HCT116 (cell line): ENCODE results near the gene PREX1. TPM values are rescaled to one million over a fixed set of nuclear protein-coding genes. Genes with fewer than 3 reads are reported as not detected.

Experiments used
- ATAC-seq: fragments of 200-7000 bp; cut with Tn5 transposase; 2 replicates; pipeline ENCODE4 v1.9.1; 2020; ENCODE audit warnings: mild to moderate bottlenecking, moderate library complexity
- BruUV-seq: library from RNA; stranded (reverse); fragments of 400-500 nt; replicated peaks from 2 replicates; lab custom pipeline; 2021; lab: Mats Ljungman, UMichigan
- CTCF ChIA-PET: fragments of 300-600 bp; sonication (Branson Sonifier 250); formaldehyde crosslinking; loops from one replicate; lab custom pipeline; 2021; ENCODE audit warnings: antibody characterized with exemption; lab: Charles Lee
- POLR2A ChIA-PET: fragments of 300-600, 350-600 bp; sonication (Branson Sonifier 250); formaldehyde crosslinking; loops from one replicate; lab custom pipeline; 2021; ENCODE audit warnings: antibody characterized with exemption; lab: Charles Lee
- RAD21 ChIA-PET, 2 experiments: fragments of 300-600 bp; sonication (Branson Sonifier 250); formaldehyde crosslinking; loops; one replicate each; lab custom pipeline; 2023; ENCODE audit warnings: low total read pairs in 2 of 2; ENCODE audit not compliant: uncharacterized antibody in 2 of 2, unreplicated experiment in 2 of 2, low non-redundant PET in 1 of 2; lab: Charles Lee
- DNase-seq: peaks from one replicate; pipeline ENCODE4 v3.0.0-alpha.2; 2010; ENCODE audit warnings: low read depth, low spot score
- H2AFZ ChIP-seq: fragments of 200-600 bp; shearing (Covaris generic), sonication (generic); 2 replicates; pipeline ENCODE4 v1.6.1; 2017; ENCODE audit warnings: low read depth, mixed run types, mixed read lengths, antibody characterized with exemption, low read length; ENCODE audit not compliant: poor library complexity, severe bottlenecking
- H3K27ac ChIP-seq: 2 replicates; pipeline ENCODE4 v1.5.1; 2012; ENCODE audit warnings: low read depth, low read length
- H3K27me3 ChIP-seq: fragments of 200-600 bp; sonication (generic); 2 replicates; pipeline ENCODE4 v1.6.1; 2016; ENCODE audit warnings: mixed run types, low read length, mixed read lengths; ENCODE audit not compliant: insufficient read depth
- H3K36me3 ChIP-seq, 2 experiments: fragments of 200-500 bp in 1 of 2; fragments of 200-600 bp in 1 of 2; sonication (Bioruptor generic) in 1 of 2; sonication (generic) in 1 of 2; 2 replicates each; pipeline versions ENCODE4 v1.5.1 to v1.6.1; 2014 to 2016; ENCODE audit warnings: low read length in 2 of 2, inconsistent platforms in 1 of 2, mixed read lengths in 1 of 2, mixed run types in 1 of 2; ENCODE audit not compliant: insufficient read depth in 2 of 2, control insufficient read depth in 1 of 2
- H3K4me1 ChIP-seq, 2 experiments: fragments of 200-600 bp in 1 of 2; sonication (generic) in 1 of 2; 2 replicates each; pipeline versions ENCODE4 v1.5.1 to v1.6.1; 2012 to 2017; ENCODE audit warnings: low read length in 2 of 2, inconsistent platforms in 1 of 2, mild to moderate bottlenecking in 1 of 2, mixed read lengths in 1 of 2, mixed run types in 1 of 2, moderate library complexity in 1 of 2; ENCODE audit not compliant: insufficient read depth in 2 of 2, control insufficient read depth in 1 of 2
- H3K4me2 ChIP-seq: fragments of 200-600 bp; sonication (generic); 2 replicates; pipeline ENCODE4 v1.6.1; 2017; ENCODE audit warnings: mixed run types, low read length, mixed read lengths
- H3K4me3 ChIP-seq, 2 experiments: fragments of 200-600 bp in 1 of 2; sonication (generic) in 1 of 2; replicated peaks in 1 of 2; 2 replicates each; pipeline ENCODE4 v1.5.1; 2011 to 2016; ENCODE audit warnings: low read length in 2 of 2, control low read depth in 1 of 2, low read depth in 1 of 2, mild to moderate bottlenecking in 1 of 2, mixed read lengths in 1 of 2, mixed run types in 1 of 2
- H3K79me2 ChIP-seq: fragments of 200-600 bp; sonication (generic); 2 replicates; pipeline ENCODE4 v1.6.1; 2017; ENCODE audit warnings: mild to moderate bottlenecking, mixed run types, low read length, moderate library complexity, mixed read lengths; ENCODE audit not compliant: insufficient read depth
- H3K9ac ChIP-seq: fragments of 200-600 bp; sonication (generic); 2 replicates; pipeline ENCODE4 v1.6.1; 2016; ENCODE audit warnings: low read length, mixed read lengths
- H3K9me2 ChIP-seq: fragments of 200-600 bp; sonication (generic), shearing (Covaris generic); 2 replicates; pipeline ENCODE4 v1.6.1; 2017; ENCODE audit warnings: mixed run types, mild to moderate bottlenecking, moderate library complexity; ENCODE audit not compliant: insufficient read depth
- H3K9me3 ChIP-seq, 2 experiments: fragments of 200-500 bp in 1 of 2; fragments of 200-600 bp in 1 of 2; sonication (Bioruptor generic) in 1 of 2; sonication (generic) in 1 of 2; 2 replicates each; pipeline ENCODE4 v1.6.1; 2014 to 2017; ENCODE audit warnings: low read length in 2 of 2, mixed read lengths in 2 of 2, inconsistent platforms in 1 of 2, low read depth in 1 of 2, mild to moderate bottlenecking in 1 of 2, mixed run types in 1 of 2, moderate library complexity in 1 of 2; ENCODE audit not compliant: control insufficient read depth in 1 of 2, insufficient read depth in 1 of 2
- H4K20me1 ChIP-seq: fragments of 200-600 bp; sonication (generic), shearing (Covaris generic); 2 replicates; pipeline ENCODE4 v1.6.1; 2017; ENCODE audit warnings: mixed run types, mild to moderate bottlenecking, moderate library complexity; ENCODE audit not compliant: insufficient read depth
- EZH2phosphoT487 ChIP-seq: fragments of 200-600 bp; IDR thresholded peaks from 2 replicates; pipeline ENCODE4 v1.6.1; 2018; ENCODE audit warnings: antibody characterized with exemption, borderline replicate concordance
- FOSL1 ChIP-seq: IDR thresholded peaks from 2 replicates; pipeline ENCODE4 v1.6.1; 2012; ENCODE audit warnings: low read depth
- JUND ChIP-seq: IDR thresholded peaks from 2 replicates; pipeline ENCODE4 v1.6.1; 2012
- POLR2A ChIP-seq: IDR thresholded peaks from 2 replicates; pipeline ENCODE4 v1.7.0; 2011; ENCODE audit warnings: borderline replicate concordance; ENCODE audit not compliant: insufficient read depth, insufficient read length; ENCODE audit errors: extremely low read depth
- POLR2AphosphoS5 ChIP-seq: IDR thresholded peaks from 2 replicates; pipeline ENCODE4 v1.6.1; 2011; ENCODE audit warnings: mild to moderate bottlenecking, low read depth, low read length, moderate library complexity
- RAD21 ChIP-seq: IDR thresholded peaks from 2 replicates; pipeline ENCODE4 v1.6.1; 2012; ENCODE audit warnings: low read depth, mild to moderate bottlenecking
- REST ChIP-seq: IDR thresholded peaks from 2 replicates; pipeline ENCODE4 v1.6.1; 2012; ENCODE audit warnings: low read depth
- SIN3A ChIP-seq: IDR thresholded peaks from 2 replicates; pipeline ENCODE4 v1.6.1; 2012; ENCODE audit warnings: low read depth
- SRF ChIP-seq: IDR thresholded peaks from 2 replicates; pipeline ENCODE4 v1.6.1; 2012; ENCODE audit warnings: low read depth
- YY1 ChIP-seq: IDR thresholded peaks from 2 replicates; pipeline ENCODE4 v1.6.1; 2011; ENCODE audit warnings: low read length, low read depth, moderate library complexity, mild to moderate bottlenecking; ENCODE audit not compliant: insufficient replicate concordance; ENCODE audit errors: extremely low read depth
- ZFX ChIP-seq: fragments of 450-650 bp; IDR thresholded peaks from 2 replicates; pipeline ENCODE4 v1.6.1; 2017
- ZNF274 ChIP-seq: fragments of 200-500 bp; sonication (Bioruptor generic); IDR thresholded peaks from 2 replicates; pipeline ENCODE4 v1.6.1; 2014; ENCODE audit warnings: mild to moderate bottlenecking, low read depth, low read length, inconsistent platforms
- intact Hi-C: fragments of 100-400 bp; cut with micrococcal nuclease; formaldehyde crosslinking; loops from 2 replicates; pipeline ENCODE4 v1.10.0; 2022
- total RNA-seq: library from RNA; stranded (reverse); gene quantifications from one replicate; pipeline ENCODE4 v1.2.1, GENCODE V29; 2021; ENCODE audit not compliant: unreplicated experiment
- TF ChIP-seq, protein P1 (sequence below), 3 experiments: fragments of 200-600 bp in 1 of 3; sonication (generic) in 1 of 3; IDR thresholded peaks in 2 of 3; conservative IDR thresholded peaks in 1 of 3; 2 replicates each; pipeline ENCODE4 v1.5.1; 2012 to 2017; ENCODE audit warnings: low read depth in 2 of 3, low read length in 2 of 3, antibody characterized with exemption in 1 of 3, borderline replicate concordance in 1 of 3, control low read depth in 1 of 3, mild to moderate bottlenecking in 1 of 3, mixed read lengths in 1 of 3, mixed run types in 1 of 3, moderate library complexity in 1 of 3; ENCODE audit not compliant: insufficient read depth in 1 of 3
- TF ChIP-seq, protein P2 (sequence below): IDR thresholded peaks from 2 replicates; pipeline ENCODE4 v1.6.1; 2011; ENCODE audit warnings: mild to moderate bottlenecking, low read length, moderate library complexity; ENCODE audit not compliant: insufficient replicate concordance; ENCODE audit errors: extremely low read depth

PREX1 gene
- total RNA-seq, 1 experiment from 2014 or later, result 6.1 TPM

DNA sequence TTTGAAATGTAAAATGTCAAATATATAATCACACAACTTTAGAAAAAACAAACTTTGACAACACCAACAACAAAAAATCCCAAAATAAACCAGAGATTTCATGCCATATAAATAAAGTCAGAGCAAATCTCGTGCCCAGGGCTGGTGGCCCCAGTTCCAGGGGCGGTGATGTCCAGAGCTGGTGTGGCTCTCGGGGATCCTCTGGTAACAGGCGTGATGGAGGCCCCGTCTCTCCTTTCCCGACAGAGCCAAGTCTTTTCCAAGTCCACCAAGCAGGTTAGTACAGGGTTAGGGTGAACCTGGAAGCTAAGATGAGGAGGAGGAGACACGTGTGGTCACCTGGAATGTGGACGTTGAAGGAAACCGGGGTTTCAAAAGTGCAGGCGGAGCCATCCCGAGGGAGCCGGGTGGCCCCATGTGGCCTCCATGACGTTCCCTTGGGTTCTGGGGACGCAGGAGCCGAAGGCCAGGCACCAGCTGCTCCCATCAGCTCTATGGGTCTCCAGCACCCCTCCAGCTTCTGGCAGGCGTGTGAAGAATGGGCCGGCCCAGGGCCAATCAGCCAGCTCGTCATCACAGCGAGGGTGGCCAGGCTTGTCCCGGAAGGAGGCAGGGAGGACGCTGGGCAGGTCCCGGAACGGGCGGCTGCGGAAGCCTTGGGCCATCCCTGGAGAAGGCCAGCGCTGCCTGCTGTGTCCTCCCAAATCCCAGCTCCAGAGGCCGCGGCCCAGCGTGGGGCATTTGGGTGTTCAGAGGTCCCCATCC is 202.5 kb downstream of the PREX1 start:
- H3K9me2 ChIP-seq, result no peaks in the 10 kb centered on the region
- H2AFZ ChIP-seq, result no peak overlapping the region
- H3K9me3 ChIP-seq, result no peaks in the 10 kb centered on the region
- no peak overlapping the region for H3K4me2 ChIP-seq
- no TSS peak for BruUV-seq
- H3K27ac ChIP-seq, result no peak overlapping the region
- no peaks in the 10 kb centered on the region for H3K27me3 ChIP-seq
- no peaks in the 10 kb centered on the region for H3K36me3 ChIP-seq
- no peaks in the 10 kb centered on the region for H4K20me1 ChIP-seq
- H3K79me2 ChIP-seq, result no peaks in the 10 kb centered on the region
- DNase-seq (no peak), ATAC-seq (no peak)
- no peak overlapping the region for H3K9ac ChIP-seq
- ChIA-PET RAD21 (no interaction called here), POLR2A (no interaction called here), CTCF (no interaction called here)
- TF ChIP-seq RAD21, result no peak
- TF ChIP-seq POLR2A, result no peak
- TF ChIP-seq ZFX, result no peak
- no peak for TF ChIP-seq EZH2phosphoT487
- TF ChIP-seq, protein P1, sequence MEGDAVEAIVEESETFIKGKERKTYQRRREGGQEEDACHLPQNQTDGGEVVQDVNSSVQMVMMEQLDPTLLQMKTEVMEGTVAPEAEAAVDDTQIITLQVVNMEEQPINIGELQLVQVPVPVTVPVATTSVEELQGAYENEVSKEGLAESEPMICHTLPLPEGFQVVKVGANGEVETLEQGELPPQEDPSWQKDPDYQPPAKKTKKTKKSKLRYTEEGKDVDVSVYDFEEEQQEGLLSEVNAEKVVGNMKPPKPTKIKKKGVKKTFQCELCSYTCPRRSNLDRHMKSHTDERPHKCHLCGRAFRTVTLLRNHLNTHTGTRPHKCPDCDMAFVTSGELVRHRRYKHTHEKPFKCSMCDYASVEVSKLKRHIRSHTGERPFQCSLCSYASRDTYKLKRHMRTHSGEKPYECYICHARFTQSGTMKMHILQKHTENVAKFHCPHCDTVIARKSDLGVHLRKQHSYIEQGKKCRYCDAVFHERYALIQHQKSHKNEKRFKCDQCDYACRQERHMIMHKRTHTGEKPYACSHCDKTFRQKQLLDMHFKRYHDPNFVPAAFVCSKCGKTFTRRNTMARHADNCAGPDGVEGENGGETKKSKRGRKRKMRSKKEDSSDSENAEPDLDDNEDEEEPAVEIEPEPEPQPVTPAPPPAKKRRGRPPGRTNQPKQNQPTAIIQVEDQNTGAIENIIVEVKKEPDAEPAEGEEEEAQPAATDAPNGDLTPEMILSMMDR (IDR thresholded peaks at IDR 0.05 in 2 of 3, conservative IDR thresholded peaks at IDR 0.05 in 1 of 3; ENCODE audit: borderline replicate concordance in 1 of 3, insufficient read depth in 1 of 3, low read depth in 2 of 3, low read length in 2 of 3), result no peak
- TF ChIP-seq JUND, result no peak
- TF ChIP-seq FOSL1, result no peak
- TF ChIP-seq SRF, result no peak
- no peak for TF ChIP-seq SIN3A
- no peak for TF ChIP-seq YY1
- no peak for TF ChIP-seq REST
- no peak for TF ChIP-seq POLR2AphosphoS5
- TF ChIP-seq ZNF274, result no peak
- TF ChIP-seq, protein P2, sequence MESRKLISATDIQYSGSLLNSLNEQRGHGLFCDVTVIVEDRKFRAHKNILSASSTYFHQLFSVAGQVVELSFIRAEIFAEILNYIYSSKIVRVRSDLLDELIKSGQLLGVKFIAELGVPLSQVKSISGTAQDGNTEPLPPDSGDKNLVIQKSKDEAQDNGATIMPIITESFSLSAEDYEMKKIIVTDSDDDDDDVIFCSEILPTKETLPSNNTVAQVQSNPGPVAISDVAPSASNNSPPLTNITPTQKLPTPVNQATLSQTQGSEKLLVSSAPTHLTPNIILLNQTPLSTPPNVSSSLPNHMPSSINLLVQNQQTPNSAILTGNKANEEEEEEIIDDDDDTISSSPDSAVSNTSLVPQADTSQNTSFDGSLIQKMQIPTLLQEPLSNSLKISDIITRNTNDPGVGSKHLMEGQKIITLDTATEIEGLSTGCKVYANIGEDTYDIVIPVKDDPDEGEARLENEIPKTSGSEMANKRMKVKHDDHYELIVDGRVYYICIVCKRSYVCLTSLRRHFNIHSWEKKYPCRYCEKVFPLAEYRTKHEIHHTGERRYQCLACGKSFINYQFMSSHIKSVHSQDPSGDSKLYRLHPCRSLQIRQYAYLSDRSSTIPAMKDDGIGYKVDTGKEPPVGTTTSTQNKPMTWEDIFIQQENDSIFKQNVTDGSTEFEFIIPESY, result no peak
- no peak overlapping the region for H3K4me3 ChIP-seq
- peaks cover 3 to 16% of the 10 kb centered on the region in 2 experiments; a peak in 3 of 4 replicates for H3K4me1 ChIP-seq
- intact Hi-C loops, result no loop called here
